PC-9 (cell line): Measurements from ENCODE around the gene UBA6.

Experiments used
- EZH2 ChIP-seq: fragments of 200-600 bp; sonication (generic); IDR thresholded peaks from 2 replicates; pipeline ENCODE4 v1.8.0; 2017; ENCODE audit warnings: antibody characterized with exemption, low read depth
- TF ChIP-seq, protein P1 (sequence below): fragments of 200-600 bp; sonication (generic); conservative IDR thresholded peaks from 2 replicates; pipeline ENCODE4 v1.6.1; 2017; ENCODE audit warnings: mixed run types, antibody characterized with exemption, mild to moderate bottlenecking, moderate library complexity

DNA sequence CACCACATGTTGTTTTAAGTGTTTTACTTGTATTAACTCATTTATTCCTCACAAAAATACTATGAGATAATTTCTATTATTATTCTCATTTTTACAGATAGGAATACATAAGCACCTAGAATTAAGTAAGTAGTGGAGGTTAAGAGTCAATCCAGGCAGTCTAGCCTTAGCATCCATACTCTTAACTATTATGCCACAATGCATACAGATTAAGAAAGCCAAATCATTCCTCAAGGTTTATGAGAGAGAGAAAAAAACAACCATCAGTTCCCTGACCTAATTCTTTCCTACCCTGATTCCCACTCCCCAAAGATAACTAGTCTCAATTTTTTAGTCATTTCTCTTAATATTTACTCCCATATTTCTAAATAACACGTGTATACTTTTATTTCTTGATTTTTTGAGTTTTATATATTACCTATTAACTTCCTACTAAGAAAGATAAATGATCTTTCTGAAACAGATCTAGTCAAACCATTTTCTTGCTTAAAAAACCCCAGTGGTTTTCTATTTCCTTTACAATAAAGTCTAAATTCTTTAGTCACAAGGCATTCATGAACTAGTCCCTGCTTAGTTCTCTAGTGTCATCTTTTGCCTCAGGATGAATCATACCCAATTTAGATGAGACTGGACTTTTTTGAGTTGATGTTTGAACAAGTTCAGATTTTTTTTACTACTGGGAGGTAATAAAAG is 16.0 kb downstream of the UBA6 start:
- TF ChIP-seq, protein P1, sequence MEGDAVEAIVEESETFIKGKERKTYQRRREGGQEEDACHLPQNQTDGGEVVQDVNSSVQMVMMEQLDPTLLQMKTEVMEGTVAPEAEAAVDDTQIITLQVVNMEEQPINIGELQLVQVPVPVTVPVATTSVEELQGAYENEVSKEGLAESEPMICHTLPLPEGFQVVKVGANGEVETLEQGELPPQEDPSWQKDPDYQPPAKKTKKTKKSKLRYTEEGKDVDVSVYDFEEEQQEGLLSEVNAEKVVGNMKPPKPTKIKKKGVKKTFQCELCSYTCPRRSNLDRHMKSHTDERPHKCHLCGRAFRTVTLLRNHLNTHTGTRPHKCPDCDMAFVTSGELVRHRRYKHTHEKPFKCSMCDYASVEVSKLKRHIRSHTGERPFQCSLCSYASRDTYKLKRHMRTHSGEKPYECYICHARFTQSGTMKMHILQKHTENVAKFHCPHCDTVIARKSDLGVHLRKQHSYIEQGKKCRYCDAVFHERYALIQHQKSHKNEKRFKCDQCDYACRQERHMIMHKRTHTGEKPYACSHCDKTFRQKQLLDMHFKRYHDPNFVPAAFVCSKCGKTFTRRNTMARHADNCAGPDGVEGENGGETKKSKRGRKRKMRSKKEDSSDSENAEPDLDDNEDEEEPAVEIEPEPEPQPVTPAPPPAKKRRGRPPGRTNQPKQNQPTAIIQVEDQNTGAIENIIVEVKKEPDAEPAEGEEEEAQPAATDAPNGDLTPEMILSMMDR, result no peak
- no peak for TF ChIP-seq EZH2
